GM18870 (cell line): ENCODE results near the gene ONECUT2.
"Not testable (repeated sequence)": the region's sequence is repeated elsewhere in the genome, so short reads cannot be mapped to it uniquely, and the experiment has no call there.

ENCODE experiments used
- ATAC-seq: cut with Tn5 transposase; IDR thresholded peaks from one replicate; pipeline ENCODE4 v1.9.1; 2021; ENCODE audit warnings: moderate library complexity; ENCODE audit not compliant: unreplicated experiment

Gene ONECUT2

GRCh38 chr18:57434536-57435494, at the start of gene ONECUT2:
ONECUT2 (plus strand) TSS chr18:57435374; CDS start chr18:57435717, 343 bp downstream.
- no peak for ATAC-seq

DNA sequence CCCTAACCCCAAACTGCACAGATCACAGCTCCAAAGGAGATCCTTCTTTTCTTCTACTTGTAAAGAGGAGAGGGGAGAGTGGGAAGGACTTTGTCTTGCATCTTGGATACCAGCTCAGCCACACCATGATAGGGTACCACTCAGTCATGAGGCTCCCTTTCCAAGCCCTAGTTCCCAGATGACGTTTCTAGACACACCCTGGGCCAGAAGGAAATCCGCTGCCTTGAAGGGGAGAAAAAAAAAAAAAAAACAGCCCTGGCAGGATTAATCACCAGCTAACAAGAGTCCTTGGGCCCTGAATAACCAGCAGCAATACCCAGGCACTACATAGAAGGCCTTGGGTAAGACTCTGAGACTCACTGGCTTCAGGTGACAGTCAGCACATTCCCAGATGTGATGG, 45.9 kb upstream of the ONECUT2 start:
- no peak for ATAC-seq

GRCh38 chr18:57390044-57390443, 45.1 kb upstream of the ONECUT2 start:
- no peak for ATAC-seq

GRCh38 chr18:57394749-57395148, 40.4 kb upstream of the ONECUT2 start:
- ATAC-seq, result not testable (repeated sequence)

DNA sequence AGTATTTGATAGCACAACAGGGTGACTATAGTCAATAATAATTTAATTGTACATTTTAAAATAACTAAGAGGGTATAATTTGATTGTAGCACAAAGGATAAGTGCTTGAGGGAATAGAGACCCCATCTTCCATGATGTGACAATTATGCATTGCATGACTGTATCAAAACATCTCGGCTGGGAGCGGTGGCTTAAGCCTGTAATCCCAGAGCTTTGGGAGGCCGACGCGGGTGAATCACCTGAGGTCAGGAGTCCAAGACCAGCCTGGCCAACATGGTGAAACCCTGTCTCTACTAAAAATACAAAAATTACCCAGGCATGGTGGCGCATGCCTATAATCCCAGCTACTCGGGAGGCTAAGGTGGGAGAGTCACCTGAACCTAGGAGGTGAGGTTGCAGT, 38.3 kb upstream of the ONECUT2 start:
- not testable (repeated sequence) for ATAC-seq

GRCh38 chr18:57397440-57398132, 37.6 kb upstream of the ONECUT2 start:
- no peak for ATAC-seq

GRCh38 chr18:57404345-57404744, 30.8 kb upstream of the ONECUT2 start:
- no peak for ATAC-seq

- no peak for ATAC-seq
Observed at GRCh38 chr18:57409650-57410049, 25.5 kb upstream of the ONECUT2 start.

DNA sequence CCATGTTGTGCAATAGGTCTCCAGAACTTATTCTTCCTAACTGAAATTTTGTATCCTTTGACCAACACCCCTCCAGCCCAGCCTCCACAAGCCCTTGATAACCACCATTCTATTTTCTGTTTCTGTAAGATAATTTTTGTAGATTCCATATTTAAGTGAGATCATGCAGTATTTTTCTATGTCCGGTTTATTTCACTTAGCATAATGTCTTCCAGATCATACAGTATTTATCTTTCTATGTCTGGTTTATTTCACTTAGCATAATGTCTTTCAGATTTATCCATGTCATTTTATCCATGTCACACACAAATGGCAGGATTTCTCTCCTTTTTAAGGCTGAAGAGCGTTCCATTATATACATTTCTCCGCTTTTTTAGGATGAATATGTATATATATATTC, 24.4 kb upstream of the ONECUT2 start:
- ATAC-seq, result no peak

DNA sequence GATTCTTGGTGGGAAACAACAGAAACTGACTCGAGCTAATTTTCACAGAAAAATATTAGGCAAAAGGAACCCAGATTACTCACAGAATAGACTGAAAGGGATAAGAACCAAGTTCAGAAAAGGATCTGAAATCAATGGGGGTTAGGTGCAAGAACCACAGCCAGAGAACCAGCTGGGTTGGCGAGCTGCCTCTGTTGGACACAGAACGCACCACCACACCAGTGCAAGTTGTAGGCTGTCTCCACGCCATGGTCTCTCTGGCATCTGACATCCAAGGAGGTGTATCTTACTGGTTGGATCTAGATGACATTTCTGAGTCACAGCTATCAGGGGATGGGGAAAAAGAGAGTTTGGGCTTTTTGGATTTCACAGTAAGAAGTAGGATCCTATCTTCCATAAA, 18.6 kb upstream of the ONECUT2 start:
- no peak for ATAC-seq

- ATAC-seq, result no peak
Observed at GRCh38 chr18:57422313-57422872, 12.8 kb upstream of the ONECUT2 start.

DNA sequence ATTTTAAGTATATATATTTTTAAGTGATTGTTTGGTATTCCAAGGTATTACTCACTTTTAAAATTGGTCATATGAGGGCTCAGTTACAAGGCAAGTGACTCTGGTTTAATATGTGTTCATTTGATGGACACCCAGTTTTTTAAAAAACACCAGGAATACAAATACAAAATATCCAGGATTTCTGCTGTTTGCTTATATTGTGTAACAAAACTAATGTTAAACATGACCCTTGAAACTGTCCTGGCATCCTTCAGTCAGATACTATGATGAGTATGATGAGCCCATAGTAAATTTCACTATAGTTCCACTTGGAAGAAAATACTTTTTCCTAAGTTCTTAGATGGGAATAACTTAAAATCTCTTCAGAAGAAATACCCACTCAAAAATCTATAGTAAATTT, 11.4 kb upstream of the ONECUT2 start:
- ATAC-seq, result no peak

DNA sequence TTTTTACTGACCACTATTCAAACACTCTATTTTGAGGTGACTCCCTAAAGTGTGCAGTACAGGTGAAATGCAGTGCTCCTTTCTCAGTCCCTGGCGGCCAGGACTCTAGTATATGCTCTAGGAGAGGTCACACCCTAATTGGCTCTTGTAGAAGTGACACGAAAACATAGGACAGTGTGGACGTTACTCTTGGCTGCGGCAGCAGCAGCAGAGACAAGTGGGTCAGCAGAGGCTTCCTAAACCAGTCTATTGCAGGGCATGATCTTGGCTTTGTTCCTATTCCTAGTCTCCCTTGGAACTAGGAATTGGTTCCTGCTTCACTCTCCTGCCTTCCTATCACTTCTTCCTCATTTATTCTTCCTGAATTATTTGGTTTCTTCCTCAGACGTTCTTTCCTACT, 10.1 kb upstream of the ONECUT2 start:
- no peak for ATAC-seq

GRCh38 chr18:57426187-57426586, 9.0 kb upstream of the ONECUT2 start:
- ATAC-seq, result no peak

GRCh38 chr18:57427429-57428201, 7.6 kb upstream of the ONECUT2 start:
- ATAC-seq, result no peak

- no peak for ATAC-seq
Observed at GRCh38 chr18:57428221-57429150, 6.7 kb upstream of the ONECUT2 start.

GRCh38 chr18:57429167-57430078, 5.8 kb upstream of the ONECUT2 start:
- no peak for ATAC-seq

DNA sequence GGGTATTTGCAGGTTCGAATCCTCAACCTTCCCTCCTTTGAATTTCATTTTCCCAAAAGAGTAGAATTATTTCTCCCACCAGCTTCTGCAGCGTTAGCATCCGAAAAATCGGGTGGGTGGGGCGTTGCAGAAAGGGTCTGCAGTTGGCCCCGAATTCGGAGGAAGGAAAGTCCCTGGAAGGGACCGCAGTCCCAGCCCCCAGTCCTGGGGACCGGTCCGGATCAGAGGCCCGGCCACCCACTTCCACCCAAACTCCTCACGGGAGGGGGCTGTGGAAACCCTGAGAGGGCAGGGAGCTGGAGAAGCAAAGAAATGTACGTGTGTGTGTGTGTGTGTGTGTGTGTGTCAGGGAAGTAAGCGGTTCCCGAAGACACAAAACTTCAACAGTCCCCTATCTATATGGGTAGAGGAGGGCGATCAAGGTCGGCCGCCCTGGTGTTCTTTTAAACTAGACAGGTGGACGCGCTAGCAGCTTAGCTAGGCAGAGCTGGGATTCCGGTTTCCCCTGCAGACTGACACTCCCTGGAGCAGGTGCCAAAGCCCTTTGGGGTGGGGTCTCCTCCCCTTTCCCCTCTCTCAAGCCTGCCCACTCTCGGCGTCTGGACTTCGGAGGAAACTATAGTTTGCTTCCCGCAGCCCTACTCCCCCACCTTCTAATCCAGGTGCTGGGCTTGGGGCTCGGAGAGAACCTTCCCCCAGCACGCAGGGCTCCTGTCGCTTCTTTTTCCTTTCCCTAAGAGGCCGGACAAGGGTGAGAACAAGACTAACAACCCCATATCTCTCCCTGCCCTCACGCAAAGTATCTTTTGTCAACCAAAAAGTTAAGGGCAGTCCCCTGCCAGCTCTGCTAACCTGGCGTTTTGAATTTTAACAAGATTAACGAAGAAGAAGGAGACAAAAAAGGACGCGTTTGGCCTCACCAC, 4.8 kb upstream of the ONECUT2 start:
- ATAC-seq, result no peak
